Prostate gland (tissue), 2 donors: ENCODE measurements around the gene GRIN1.

Source experiments
- POLR2A ChIP-seq: fragments of 450-650 bp; IDR thresholded peaks from one replicate; pipeline ENCODE4 v1.6.1; 2016; ENCODE audit warnings: antibody characterized with exemption, mild to moderate bottlenecking
- POLR2AphosphoS5 ChIP-seq: sonication (generic); formaldehyde crosslinking; IDR thresholded peaks from one replicate; pipeline ENCODE4 v1.6.1; 2017; ENCODE audit warnings: antibody characterized with exemption
- TF ChIP-seq, protein P1 (sequence below), 4 experiments: fragments of 200-600 bp in 2 of 4; fragments of 450-650 bp in 2 of 4; sonication (generic) in 2 of 4; IDR thresholded peaks; 1 replicate in 3 of 4; 2 replicates in 1 of 4; pipeline ENCODE4 v1.5.1; 2016 to 2019; ENCODE audit warnings: antibody characterized with exemption in 4 of 4, mild to moderate bottlenecking in 2 of 4, moderate library complexity in 2 of 4

DNA sequence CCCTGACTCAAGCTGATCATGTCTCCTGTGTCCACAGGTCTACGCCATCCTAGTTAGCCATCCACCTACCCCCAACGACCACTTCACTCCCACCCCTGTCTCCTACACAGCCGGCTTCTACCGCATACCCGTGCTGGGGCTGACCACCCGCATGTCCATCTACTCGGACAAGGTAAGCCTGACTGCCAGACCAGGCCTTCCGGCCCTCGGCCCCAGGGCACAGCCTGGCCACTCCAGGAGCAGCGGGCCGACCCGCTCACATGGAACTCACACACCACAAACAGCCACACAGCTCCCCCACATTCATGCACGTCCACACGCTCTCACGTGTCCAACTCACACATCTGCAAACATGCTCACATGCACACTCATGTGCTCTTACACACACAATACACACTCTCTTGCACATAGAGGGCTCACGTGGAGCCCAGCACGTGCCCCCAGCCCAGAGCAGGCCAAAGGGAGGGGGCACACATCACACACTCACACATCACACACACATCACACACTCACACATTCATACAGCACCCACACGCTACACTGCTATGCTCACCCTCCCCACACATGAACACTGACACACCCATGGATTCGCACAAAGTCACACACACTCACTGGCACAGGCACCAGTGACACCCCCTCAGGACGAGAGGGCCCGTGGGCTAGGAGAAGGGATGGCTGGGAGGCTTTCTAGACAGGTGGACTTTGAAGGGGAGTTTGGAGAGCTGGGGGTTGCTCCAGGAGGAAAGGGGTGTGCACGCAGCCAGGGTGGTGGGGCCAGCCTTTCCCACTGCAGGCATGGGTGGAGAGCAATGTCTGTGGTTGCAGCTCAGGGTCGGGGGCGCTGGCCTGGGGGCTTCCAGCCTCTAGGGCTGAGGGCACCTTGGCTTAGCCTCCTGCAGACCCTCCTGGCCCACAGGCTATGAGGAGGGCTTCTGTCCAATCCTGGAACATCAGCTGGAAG lies 3.3 kb downstream of the GRIN1 start:
- TF ChIP-seq, protein P1, sequence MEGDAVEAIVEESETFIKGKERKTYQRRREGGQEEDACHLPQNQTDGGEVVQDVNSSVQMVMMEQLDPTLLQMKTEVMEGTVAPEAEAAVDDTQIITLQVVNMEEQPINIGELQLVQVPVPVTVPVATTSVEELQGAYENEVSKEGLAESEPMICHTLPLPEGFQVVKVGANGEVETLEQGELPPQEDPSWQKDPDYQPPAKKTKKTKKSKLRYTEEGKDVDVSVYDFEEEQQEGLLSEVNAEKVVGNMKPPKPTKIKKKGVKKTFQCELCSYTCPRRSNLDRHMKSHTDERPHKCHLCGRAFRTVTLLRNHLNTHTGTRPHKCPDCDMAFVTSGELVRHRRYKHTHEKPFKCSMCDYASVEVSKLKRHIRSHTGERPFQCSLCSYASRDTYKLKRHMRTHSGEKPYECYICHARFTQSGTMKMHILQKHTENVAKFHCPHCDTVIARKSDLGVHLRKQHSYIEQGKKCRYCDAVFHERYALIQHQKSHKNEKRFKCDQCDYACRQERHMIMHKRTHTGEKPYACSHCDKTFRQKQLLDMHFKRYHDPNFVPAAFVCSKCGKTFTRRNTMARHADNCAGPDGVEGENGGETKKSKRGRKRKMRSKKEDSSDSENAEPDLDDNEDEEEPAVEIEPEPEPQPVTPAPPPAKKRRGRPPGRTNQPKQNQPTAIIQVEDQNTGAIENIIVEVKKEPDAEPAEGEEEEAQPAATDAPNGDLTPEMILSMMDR (IDR thresholded peaks at IDR 0.05), result no peak
- TF ChIP-seq POLR2AphosphoS5 (no peak), POLR2A (no peak)
